Lower lobe of right lung (tissue), 2 donors: ENCODE results near the gene ZNF223. TPM values are rescaled to one million over a fixed set of nuclear protein-coding genes. Genes with fewer than 3 reads are reported as not detected.

Source experiments
- ATAC-seq, 2 donors: fragments of 200-7000 bp; cut with Tn5 transposase; one replicate each; pipeline ENCODE4 v1.9.1; 2020 to 2022; ENCODE audit warnings: mild to moderate bottlenecking in 2 of 2, moderate library complexity in 2 of 2
- DNase-seq: peaks from one replicate; pipeline ENCODE4 v3.0.0-alpha.2; 2020
- H3K27ac ChIP-seq: fragments of 200-600 bp; one replicate; pipeline ENCODE4 v1.8.0; 2022
- H3K27me3 ChIP-seq: fragments of 200-600 bp; one replicate; pipeline ENCODE4 v1.8.0; 2022; ENCODE audit warnings: low read depth
- H3K36me3 ChIP-seq: fragments of 200-600 bp; one replicate; pipeline ENCODE4 v1.8.0; 2022; ENCODE audit warnings: mild to moderate bottlenecking
- H3K4me1 ChIP-seq: fragments of 200-600 bp; one replicate; pipeline ENCODE4 v1.8.0; 2022
- H3K4me3 ChIP-seq: fragments of 200-600 bp; one replicate; pipeline ENCODE4 v1.8.0; 2022; ENCODE audit warnings: mild to moderate bottlenecking
- H3K9me3 ChIP-seq: fragments of 200-600 bp; one replicate; pipeline ENCODE4 v1.8.0; 2022
- intact Hi-C: fragments of 100-400 bp; cut with DNase I; formaldehyde crosslinking; loops from one replicate; pipeline ENCODE4 v1.11.0; 2022
- total RNA-seq: library from RNA; stranded (reverse); fragmentation: NEBNext Ultra II Directional; extraction: Animal tissue kit (Norgen Biotek cat#: 25700); gene quantifications from one replicate; pipeline ENCODE4 v1.2.1, GENCODE V29; 2021
- TF ChIP-seq, protein P1 (sequence below): fragments of 200-600 bp; IDR thresholded peaks from one replicate; pipeline ENCODE4 v1.8.0; 2022; ENCODE audit warnings: antibody characterized with exemption, mild to moderate bottlenecking
- donor health status: DM: no; HTN: yes; CAD: no; lungs with severe emphysema.

The ZNF223 gene
- total RNA-seq, 1 donor from 2014 or later = 5.7 TPM

DNA sequence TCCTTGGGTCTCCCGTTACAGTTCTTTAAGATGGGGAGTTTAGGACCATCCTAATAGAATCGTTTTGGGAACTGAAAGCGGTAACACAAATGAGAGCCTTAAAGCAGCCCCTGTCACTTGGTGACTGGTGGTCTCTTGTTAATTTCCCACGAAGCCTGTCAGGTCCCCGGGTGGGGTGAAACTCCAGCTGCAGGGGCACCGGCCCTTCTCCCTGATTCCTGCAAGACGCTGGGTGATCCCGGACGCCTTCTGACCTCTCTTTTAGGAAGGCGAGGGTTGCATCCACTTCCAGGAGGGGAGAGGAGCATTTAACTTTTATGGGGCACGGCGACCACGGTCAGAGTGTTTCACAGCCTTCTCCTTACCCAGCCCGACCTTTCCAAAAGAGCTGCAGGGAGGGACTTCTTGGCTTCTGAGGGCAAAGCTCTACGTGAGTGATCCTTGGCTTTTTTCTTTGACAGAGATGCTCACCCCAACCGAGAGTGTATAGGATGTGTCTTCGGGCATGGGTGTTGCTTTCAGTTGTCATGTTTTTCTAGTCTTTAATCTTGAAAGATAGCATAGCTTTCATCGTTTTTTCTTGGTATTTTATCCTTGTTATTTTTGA, 62.1 kb downstream of the ZNF223 start:
- intact Hi-C loops = no loop called here
- peak overlapping the region; percentile 77 for H3K27ac ChIP-seq

More for the DNA sequence above, 62.1 kb downstream of the ZNF223 start:
- Histone ChIP-seq H3K9me3 (peaks cover 28% of the 10 kb centered on the region), H3K27me3 (no peaks in the 10 kb centered on the region), H3K4me1 (peaks cover 19% of the 10 kb centered on the region), H3K4me3 (peak overlapping the region; percentile 76), H3K36me3 (peaks cover 26% of the 10 kb centered on the region)
- peak in 1 of 2 donors; percentile 17 for ATAC-seq
- DNase-seq = no peak
- TF ChIP-seq, protein P1, sequence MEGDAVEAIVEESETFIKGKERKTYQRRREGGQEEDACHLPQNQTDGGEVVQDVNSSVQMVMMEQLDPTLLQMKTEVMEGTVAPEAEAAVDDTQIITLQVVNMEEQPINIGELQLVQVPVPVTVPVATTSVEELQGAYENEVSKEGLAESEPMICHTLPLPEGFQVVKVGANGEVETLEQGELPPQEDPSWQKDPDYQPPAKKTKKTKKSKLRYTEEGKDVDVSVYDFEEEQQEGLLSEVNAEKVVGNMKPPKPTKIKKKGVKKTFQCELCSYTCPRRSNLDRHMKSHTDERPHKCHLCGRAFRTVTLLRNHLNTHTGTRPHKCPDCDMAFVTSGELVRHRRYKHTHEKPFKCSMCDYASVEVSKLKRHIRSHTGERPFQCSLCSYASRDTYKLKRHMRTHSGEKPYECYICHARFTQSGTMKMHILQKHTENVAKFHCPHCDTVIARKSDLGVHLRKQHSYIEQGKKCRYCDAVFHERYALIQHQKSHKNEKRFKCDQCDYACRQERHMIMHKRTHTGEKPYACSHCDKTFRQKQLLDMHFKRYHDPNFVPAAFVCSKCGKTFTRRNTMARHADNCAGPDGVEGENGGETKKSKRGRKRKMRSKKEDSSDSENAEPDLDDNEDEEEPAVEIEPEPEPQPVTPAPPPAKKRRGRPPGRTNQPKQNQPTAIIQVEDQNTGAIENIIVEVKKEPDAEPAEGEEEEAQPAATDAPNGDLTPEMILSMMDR = no peak

Other genes starting within 250 kb of the ZNF223 start
- 7.5 TPM for gene LYPD5, start 249.6 kb upstream of the ZNF223 start, total RNA-seq
- 12.7 TPM for gene ZNF283, start 224.7 kb upstream of the ZNF223 start, total RNA-seq
- gene ZNF404, start 168.1 kb upstream of the ZNF223 start, total RNA-seq = 3.2 TPM
- 13.3 TPM for gene ZNF45, start 116.8 kb upstream of the ZNF223 start, total RNA-seq
- 6.2 TPM for gene ZNF221, start 100.8 kb upstream of the ZNF223 start, total RNA-seq
- 8.9 TPM for gene ZNF155, start 67.8 kb upstream of the ZNF223 start, total RNA-seq
- gene ZNF230, start 49.1 kb upstream of the ZNF223 start, total RNA-seq = 4.8 TPM
- gene ZNF222, start 26.7 kb upstream of the ZNF223 start, total RNA-seq = 3.1 TPM
- 2.4 TPM for gene ZNF284, start 20.1 kb downstream of the ZNF223 start, total RNA-seq
- gene ZNF224, start 42.3 kb downstream of the ZNF223 start, total RNA-seq = 31.6 TPM
- 6.8 TPM for gene ZNF225, start 61.4 kb downstream of the ZNF223 start, total RNA-seq
- 16.1 TPM for gene ZNF234, start 89.5 kb downstream of the ZNF223 start, total RNA-seq
- gene ZNF226, start 113.1 kb downstream of the ZNF223 start, total RNA-seq = 17.7 TPM
- gene ZNF227, start 160.5 kb downstream of the ZNF223 start, total RNA-seq = 18.2 TPM
- gene ZNF233, start 207.8 kb downstream of the ZNF223 start, total RNA-seq = 0.86 TPM